ENCODE measurements around the gene TPST1. TPM values are rescaled to one million over a fixed set of nuclear protein-coding genes. Genes with fewer than 3 reads are reported as not detected.
A peak's percentile ranks its signal among the peaks of the same experiment; 100 is the strongest.

Gene TPST1
- total RNA-seq, 1 donor from 2014 or later: 36.5 TPM

GRCh38 chr7:66377045-66377444 is 171.9 kb downstream of the TPST1 start:
- no peaks in the 10 kb centered on the region for H3K9me3 Mint-ChIP-seq (ENCODE audit: unreplicated experiment)
- H3K4me1 Mint-ChIP-seq (ENCODE audit: low read depth, unreplicated experiment): peaks cover 6% of the 10 kb centered on the region

GRCh38 chr7:66377714-66378113 is 172.6 kb downstream of the TPST1 start:
- H3K36me3 Mint-ChIP-seq (ENCODE audit: low read depth, unreplicated experiment): peaks cover 24% of the 10 kb centered on the region
- H3K36me3 ChIP-seq (ENCODE audit: insufficient read depth, low read length): no peaks in the 10 kb centered on the region
- no peak overlapping the region for H2AFZ ChIP-seq (ENCODE audit: low read depth, low read length)
- no peak overlapping the region for H3K27ac ChIP-seq (ENCODE audit: low read depth, low read length)
- no peaks in the 10 kb centered on the region for H3K79me2 ChIP-seq (ENCODE audit: insufficient read depth, low read length)
- H3K4me1 ChIP-seq (ENCODE audit: insufficient read depth, low read length): peaks cover 4% of the 10 kb centered on the region
- H3K27ac Mint-ChIP-seq (ENCODE audit: unreplicated experiment): no peak overlapping the region
- no peak overlapping the region for H3K4me3 ChIP-seq (ENCODE audit: insufficient read depth, low read depth, low read length)
- H4K20me1 ChIP-seq (ENCODE audit: insufficient read depth, low read length): no peaks in the 10 kb centered on the region
- no peaks in the 10 kb centered on the region for H3K9me3 Mint-ChIP-seq (ENCODE audit: unreplicated experiment)
- TF ChIP-seq CTCF (IDR thresholded peaks at IDR 0.05; ENCODE audit: insufficient read depth, low read depth, low read length) (no peak), EZH2 (IDR thresholded peaks at IDR 0.05; ENCODE audit: insufficient read depth, low read length) (no peak)
- H3K4me3 Mint-ChIP-seq (ENCODE audit: unreplicated experiment): no peak overlapping the region
- H3K27me3 ChIP-seq (ENCODE audit: insufficient read depth, low read length): no peaks in the 10 kb centered on the region
- H3K9ac ChIP-seq (ENCODE audit: low read length): no peak overlapping the region
- no peaks in the 10 kb centered on the region for H3K9me3 ChIP-seq (ENCODE audit: insufficient read depth, low read depth, low read length)
- no peak overlapping the region for H3K4me2 ChIP-seq (ENCODE audit: low read length)
- H3K27me3 Mint-ChIP-seq (ENCODE audit: low read depth, unreplicated experiment): no peaks in the 10 kb centered on the region
- FAIRE-seq: no peak
- peaks cover 6% of the 10 kb centered on the region for H3K4me1 Mint-ChIP-seq (ENCODE audit: low read depth, unreplicated experiment)
- DNase-seq (ENCODE audit: low read depth): no peak

More at GRCh38 chr7:66377045-66377444, 171.9 kb downstream of the TPST1 start:
- Histone ChIP-seq H3K27me3 (ENCODE audit: insufficient read depth, low read length) (no peaks in the 10 kb centered on the region), H3K36me3 (ENCODE audit: insufficient read depth, low read length) (no peaks in the 10 kb centered on the region), H3K27ac (ENCODE audit: low read depth, low read length) (no peak overlapping the region), H3K4me3 (ENCODE audit: insufficient read depth, low read depth, low read length) (no peak overlapping the region), H3K9ac (ENCODE audit: low read length) (no peak overlapping the region), H3K4me2 (ENCODE audit: low read length) (no peak overlapping the region), H3K9me3 (ENCODE audit: insufficient read depth, low read depth, low read length) (no peaks in the 10 kb centered on the region), H2AFZ (ENCODE audit: low read depth, low read length) (no peak overlapping the region), H4K20me1 (ENCODE audit: insufficient read depth, low read length) (no peaks in the 10 kb centered on the region), H3K4me1 (ENCODE audit: insufficient read depth, low read length) (peaks cover 4% of the 10 kb centered on the region), H3K79me2 (ENCODE audit: insufficient read depth, low read length) (no peaks in the 10 kb centered on the region)
- TF ChIP-seq CTCF (IDR thresholded peaks at IDR 0.05; ENCODE audit: insufficient read depth, low read depth, low read length) (no peak), EZH2 (IDR thresholded peaks at IDR 0.05; ENCODE audit: insufficient read depth, low read length) (no peak)
- Mint-ChIP-seq H3K27me3 (ENCODE audit: low read depth, unreplicated experiment) (no peaks in the 10 kb centered on the region), H3K36me3 (ENCODE audit: low read depth, unreplicated experiment) (peaks cover 24% of the 10 kb centered on the region), H3K27ac (ENCODE audit: unreplicated experiment) (no peak overlapping the region), H3K4me3 (ENCODE audit: unreplicated experiment) (no peak overlapping the region)
- FAIRE-seq (no peak), DNase-seq (ENCODE audit: low read depth) (no peak)

- no peak overlapping the region for H3K4me3 ChIP-seq (ENCODE audit: insufficient read depth, low read depth, low read length)
- H3K36me3 ChIP-seq (ENCODE audit: insufficient read depth, low read length): no peaks in the 10 kb centered on the region
- Mint-ChIP-seq H3K27me3 (ENCODE audit: low read depth, unreplicated experiment) (no peaks in the 10 kb centered on the region), H3K4me3 (ENCODE audit: unreplicated experiment) (no peak overlapping the region), H3K4me1 (ENCODE audit: low read depth, unreplicated experiment) (peaks cover 6% of the 10 kb centered on the region), H3K27ac (ENCODE audit: unreplicated experiment) (peak overlapping the region; percentile 1), H3K9me3 (ENCODE audit: unreplicated experiment) (no peaks in the 10 kb centered on the region), H3K36me3 (ENCODE audit: low read depth, unreplicated experiment) (peaks cover 28% of the 10 kb centered on the region)
- no peak overlapping the region for H2AFZ ChIP-seq (ENCODE audit: low read depth, low read length)
- H4K20me1 ChIP-seq (ENCODE audit: insufficient read depth, low read length): no peaks in the 10 kb centered on the region
- H3K27ac ChIP-seq (ENCODE audit: low read depth, low read length): peak overlapping the region; percentile 45
- peaks cover 4% of the 10 kb centered on the region for H3K4me1 ChIP-seq (ENCODE audit: insufficient read depth, low read length)
- H3K9me3 ChIP-seq (ENCODE audit: insufficient read depth, low read depth, low read length): no peaks in the 10 kb centered on the region
- peak; percentile 18 for DNase-seq (ENCODE audit: low read depth)
- H3K79me2 ChIP-seq (ENCODE audit: insufficient read depth, low read length): no peaks in the 10 kb centered on the region
- no peak overlapping the region for H3K4me2 ChIP-seq (ENCODE audit: low read length)
- TF ChIP-seq CTCF (IDR thresholded peaks at IDR 0.05; ENCODE audit: insufficient read depth, low read depth, low read length) (no peak), EZH2 (IDR thresholded peaks at IDR 0.05; ENCODE audit: insufficient read depth, low read length) (no peak)
- no peak overlapping the region for H3K9ac ChIP-seq (ENCODE audit: low read length)
- no peak for FAIRE-seq
- H3K27me3 ChIP-seq (ENCODE audit: insufficient read depth, low read length): no peaks in the 10 kb centered on the region
Measured at GRCh38 chr7:66379542-66380160, 174.5 kb downstream of the TPST1 start.

All from astrocyte (in vitro differentiated cells and primary cell).